Activated CD8-positive, alpha-beta memory T cell treated with anti-CD3 and anti-CD28 coated beads, Interleukin-2, amount 50 U/mL, for 4 hours (primary cell): ENCODE measurements around the gene HLA-DPB1.
"Not testable (repeated sequence)": the region's sequence is repeated elsewhere in the genome, so short reads cannot be mapped to it uniquely, and the experiment has no call there.

Experiments
- DNase-seq: peaks from one replicate; pipeline ENCODE4 v3.0.0-alpha.2; 2020

The HLA-DPB1 gene

DNA sequence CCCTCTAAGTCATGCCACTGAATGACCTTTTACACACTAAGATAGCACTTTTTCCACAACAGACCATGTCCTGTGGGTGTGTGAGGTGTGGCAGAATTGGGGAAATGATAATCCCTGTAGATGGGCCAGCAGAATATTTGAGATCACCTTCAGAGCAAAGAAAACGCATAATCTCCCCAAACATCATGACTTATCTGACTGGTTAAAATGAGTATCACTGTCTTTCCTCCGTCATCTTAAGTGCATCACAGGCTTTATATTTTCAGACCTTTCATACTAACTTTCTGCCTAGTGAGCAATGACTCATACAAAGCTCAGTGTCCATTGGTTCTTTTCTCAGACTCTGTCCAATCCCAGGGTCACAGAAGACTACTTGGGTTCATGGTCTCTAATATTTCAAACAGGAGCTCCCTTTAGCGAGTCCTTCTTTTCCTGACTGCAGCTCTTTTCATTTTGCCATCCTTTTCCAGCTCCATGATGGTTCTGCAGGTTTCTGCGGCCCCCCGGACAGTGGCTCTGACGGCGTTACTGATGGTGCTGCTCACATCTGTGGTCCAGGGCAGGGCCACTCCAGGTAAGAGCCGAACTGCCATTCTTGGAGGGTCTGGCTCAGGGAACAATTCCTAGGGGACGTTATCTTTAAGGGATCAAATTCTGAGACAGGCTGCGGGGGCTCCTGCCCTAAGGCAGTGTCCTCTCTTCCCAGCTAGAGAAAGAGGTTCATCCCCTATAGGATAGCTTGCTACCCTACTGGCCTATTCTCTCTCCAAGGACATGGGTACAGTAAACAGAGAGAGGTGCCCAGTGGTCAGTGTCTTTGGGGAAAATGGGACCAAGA lies at the start of gene HLA-DPB1:
Gene HLA-DPB1, plus strand, starts transcription at position 423 of the 838 bp plus-strand sequence. Its CDS starts 52 bp downstream, at position 475.
- DNase-seq = no peak

DNA sequence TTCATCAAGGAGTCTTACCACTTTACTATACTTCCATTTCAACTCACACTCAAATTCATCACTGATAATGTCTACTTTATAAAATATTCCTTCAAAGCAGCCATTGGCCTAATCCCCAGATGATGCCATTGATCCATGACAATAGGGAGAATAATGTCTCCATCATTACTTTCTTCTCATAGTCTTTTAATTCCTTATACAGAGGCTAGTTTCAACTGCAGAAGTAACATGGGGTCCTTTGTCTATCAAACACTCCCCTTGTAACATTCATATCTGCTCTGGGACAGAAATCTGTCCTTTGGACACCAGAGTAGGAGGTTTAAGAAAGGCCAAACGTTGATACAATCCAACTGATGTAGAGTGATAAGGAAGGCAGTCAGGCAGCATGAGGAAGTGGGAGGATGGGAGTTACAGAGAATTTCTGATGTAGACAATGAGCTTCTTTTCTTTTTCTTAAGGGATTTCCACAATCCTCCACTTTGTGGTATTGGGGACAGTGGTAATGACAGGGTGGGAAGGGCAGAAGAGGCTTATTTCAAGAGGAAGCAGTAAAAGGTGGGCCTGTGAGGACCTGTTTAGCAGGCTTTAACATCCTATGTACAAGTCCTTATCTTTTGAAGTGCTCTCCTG lies 47.5 kb upstream of the HLA-DPB1 start:
- DNase-seq = no peak

GRCh38 chr6:33029328-33030184 lies 46.2 kb upstream of the HLA-DPB1 start:
- no peak for DNase-seq

DNA sequence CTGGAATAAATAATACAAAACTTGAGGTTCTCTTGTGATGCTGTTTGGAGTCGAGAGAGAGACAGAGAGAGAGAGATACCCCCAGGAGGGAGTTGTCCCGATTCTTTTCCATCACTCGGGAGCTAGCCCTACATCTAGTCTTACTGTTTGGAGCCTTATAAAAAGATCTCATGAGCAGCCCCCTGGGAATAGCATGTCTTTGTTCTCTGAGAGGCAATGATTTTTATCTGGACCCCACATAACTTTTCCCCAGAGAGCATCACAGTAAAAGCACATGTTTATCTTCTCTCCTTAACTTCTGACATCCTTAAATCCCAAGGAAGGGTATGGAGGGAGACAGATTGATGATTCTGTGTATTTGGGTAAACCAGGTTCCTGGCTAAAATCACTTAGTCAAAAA lies 45.5 kb upstream of the HLA-DPB1 start:
- no peak for DNase-seq

- no peak for DNase-seq
Measured at GRCh38 chr6:33034554-33034953, 41.2 kb upstream of the HLA-DPB1 start.

DNA sequence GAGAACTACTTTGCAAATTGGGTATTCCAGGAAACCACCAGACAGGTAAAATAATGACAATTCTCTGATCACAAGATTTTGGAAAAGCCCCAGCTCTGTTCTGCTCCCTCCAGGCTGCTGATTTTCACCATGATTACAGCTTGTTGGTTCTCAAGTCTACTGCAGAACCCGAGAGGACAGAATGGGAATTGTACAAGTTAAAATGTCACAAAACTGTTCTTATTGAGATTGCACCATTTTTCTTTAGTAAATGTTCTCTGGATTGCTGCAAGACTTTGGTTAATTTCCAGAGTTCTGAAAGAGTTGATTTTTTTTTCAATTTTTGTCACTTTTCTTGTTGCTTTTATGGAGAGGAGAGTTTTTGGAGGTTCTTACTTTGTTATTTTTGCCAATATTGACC lies 39.3 kb upstream of the HLA-DPB1 start:
- DNase-seq = no peak

DNA sequence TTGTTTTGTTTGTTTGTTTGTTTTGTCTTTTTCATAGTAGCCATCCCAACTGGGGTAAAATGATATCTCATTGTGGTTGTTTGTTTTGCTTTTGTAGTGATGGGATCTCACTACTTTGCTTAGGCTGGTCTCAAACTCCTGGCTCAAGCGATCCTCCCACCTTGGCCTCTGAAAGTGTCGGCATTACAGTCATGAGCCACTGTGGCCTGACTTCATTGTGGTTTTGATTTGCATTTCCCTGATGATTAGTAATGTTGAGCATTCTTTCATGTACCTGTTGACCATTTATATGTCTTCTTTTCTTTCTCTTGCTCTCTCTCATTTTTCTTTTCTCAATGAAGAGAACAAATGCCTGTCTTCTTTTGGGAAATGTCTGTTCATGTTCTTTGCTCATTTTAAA lies 35.6 kb upstream of the HLA-DPB1 start:
- DNase-seq = no peak

GRCh38 chr6:33049323-33050013 lies 26.3 kb upstream of the HLA-DPB1 start:
- no peak for DNase-seq

DNA sequence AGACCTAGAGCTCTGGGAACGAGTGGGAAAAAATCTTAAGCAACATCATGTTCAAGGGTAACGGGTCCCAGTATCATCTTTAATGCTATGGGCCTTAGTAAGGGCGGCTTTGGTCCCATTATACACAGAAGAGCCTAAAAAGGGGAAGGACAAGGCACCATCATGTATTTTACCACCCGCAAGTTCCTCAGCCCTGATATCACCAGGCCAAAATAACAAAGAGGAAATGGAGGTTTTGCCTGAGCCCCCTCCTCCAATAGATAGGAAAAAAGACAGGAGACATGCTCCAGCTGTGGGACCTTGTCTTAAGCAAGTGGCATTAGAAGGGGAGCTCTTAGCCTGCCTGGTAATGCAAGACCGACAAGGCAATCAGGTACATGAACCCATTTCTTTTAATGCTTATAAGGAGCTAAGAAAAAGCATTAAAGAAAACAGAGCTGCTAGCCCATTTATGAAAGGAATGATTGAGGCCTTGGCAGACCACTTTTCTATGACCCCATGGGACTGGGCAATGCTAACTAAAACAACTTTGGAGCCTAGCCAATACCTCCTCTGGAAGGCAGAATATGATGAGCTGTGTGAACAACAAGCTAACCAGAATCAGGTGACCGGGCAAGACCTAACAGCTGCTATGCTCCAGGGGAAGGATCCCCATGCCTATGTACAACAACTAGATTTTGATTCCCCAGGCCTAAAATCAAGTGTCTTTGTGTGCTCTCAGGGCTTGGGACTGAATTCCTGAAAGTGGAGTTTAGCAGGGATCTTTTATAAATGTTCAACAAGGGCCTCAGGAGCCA lies 25.6 kb upstream of the HLA-DPB1 start:
- DNase-seq = no peak

- no peak for DNase-seq
Measured at GRCh38 chr6:33052627-33053026, 23.2 kb upstream of the HLA-DPB1 start.

DNA sequence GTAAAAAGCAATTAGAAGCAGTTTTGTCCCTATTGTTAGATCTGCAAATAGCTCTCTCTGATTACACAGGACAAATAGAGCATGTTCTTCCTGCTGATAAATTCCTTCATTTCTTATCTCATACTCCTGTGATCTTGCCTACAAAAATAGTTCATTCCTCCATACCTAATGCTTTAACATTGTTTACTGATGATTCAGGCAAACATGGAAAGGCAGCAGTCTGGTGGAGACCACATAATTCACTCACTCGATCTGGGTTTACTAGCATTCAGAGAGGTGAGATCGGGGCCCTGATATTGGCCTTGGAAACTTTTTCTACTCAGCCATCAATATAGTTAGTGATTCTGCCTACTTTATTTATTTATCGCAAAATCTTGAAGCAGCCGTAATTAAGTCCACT lies 22.6 kb upstream of the HLA-DPB1 start:
- no peak for DNase-seq

DNA sequence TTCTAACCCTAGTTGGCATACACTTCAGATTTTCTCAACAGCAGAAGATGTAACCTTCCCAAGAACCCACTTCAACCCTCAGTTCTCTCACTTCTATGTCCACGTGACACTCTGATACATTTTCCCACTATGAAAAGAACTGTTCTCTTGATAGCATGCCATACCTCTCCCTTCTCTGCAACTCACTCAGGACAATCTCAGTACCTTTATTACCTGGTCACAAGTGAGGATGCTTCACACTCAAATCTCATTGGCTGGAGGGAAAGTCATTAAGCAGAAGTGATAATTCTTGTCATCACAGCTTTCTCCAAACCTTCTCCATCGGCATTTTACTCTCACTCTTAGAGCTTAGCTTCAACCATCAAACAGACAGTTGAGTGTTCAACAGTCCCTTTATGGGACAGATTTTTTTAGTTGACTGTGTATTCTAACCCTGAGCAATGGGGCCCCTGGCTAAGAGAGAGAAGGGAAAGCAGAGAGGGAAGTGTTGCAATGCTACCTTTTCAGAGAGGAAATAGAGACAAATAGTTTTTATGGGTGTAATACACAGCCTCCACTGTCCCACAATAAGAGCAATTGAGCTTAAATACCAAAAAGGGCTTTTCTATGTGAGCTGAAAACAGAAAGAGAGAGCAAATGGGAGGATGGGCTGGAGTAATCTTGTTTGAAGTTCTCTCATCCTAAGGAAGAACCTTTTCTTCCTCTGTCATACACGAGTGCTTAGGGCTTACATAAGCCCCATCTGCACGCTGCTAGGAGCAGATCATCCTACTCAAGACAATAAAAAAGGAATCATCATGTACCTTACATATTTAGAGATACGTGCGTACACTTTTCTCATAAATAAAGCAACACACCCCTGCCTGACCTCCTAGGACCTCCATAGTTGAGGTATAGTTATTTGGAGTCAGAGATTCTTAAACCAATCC lies 18.3 kb upstream of the HLA-DPB1 start:
- no peak for DNase-seq

- no peak for DNase-seq
Measured at GRCh38 chr6:33061987-33062386, 13.8 kb upstream of the HLA-DPB1 start.

- not testable (repeated sequence) for DNase-seq
Measured at GRCh38 chr6:33063435-33063834, 12.4 kb upstream of the HLA-DPB1 start.

- no peak for DNase-seq
Measured at GRCh38 chr6:33064723-33065122, 11.1 kb upstream of the HLA-DPB1 start.

GRCh38 chr6:33065312-33065711 lies 10.5 kb upstream of the HLA-DPB1 start:
- no peak for DNase-seq

- DNase-seq = no peak
Measured at GRCh38 chr6:33066917-33067521, 8.8 kb upstream of the HLA-DPB1 start.

DNA sequence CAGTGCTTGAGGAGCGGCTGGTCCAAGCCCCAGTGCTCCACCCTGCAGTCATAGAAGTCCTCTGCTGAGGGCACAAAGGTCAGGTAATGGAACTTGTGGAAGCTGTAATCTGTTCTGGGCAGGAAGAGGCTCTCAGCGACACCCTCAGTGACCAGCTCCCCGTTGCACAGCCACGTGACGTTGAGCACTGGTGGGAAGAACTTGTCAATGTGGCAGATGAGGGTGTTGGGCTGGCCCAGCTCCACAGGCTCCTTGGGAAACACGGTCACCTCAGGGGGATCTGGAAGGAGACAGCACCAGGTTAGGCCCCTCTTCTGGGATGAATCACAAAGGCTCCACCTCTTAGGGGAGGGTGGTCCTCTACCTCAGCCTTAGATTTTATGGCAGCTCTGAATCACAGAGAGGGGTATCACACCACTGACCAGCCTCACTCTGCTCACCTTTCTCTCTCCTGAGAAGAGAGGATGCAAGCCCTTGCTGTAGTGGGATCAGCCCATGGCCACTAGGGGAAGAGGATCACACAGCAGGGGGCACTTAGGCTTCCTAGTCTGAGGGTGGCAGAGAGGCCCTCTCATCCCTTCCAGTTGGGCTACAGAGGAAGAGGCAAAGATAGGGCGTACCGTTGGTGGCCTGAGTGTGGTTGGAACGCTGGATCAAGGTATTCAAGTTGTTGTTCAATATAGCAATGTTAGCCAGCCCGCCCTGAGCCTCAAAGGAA lies 6.6 kb upstream of the HLA-DPB1 start:
- no peak for DNase-seq

DNA sequence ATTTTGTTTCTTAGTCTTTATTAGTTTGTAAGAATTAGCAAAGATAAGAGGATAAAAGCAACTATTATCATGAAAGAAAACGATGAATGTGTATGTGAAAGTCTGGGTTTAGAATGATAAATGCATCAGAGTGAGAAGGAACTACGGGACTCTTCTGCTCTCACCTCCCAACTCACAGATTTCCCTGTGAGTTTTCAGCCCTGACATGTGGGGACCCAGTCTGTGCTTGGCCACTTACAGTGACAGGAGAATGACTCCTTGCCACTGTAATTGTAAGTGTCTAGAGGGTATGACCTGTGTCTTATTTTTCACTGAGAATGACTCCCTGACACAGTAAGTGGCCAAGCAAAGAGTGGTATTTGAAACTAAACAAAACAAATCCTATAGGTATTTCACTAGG lies 4.9 kb upstream of the HLA-DPB1 start:
- DNase-seq = no peak

- no peak for DNase-seq
Measured at GRCh38 chr6:33071569-33071968, 4.2 kb upstream of the HLA-DPB1 start.
